ENCODE measurements around the gene FAM200A.

DNA sequence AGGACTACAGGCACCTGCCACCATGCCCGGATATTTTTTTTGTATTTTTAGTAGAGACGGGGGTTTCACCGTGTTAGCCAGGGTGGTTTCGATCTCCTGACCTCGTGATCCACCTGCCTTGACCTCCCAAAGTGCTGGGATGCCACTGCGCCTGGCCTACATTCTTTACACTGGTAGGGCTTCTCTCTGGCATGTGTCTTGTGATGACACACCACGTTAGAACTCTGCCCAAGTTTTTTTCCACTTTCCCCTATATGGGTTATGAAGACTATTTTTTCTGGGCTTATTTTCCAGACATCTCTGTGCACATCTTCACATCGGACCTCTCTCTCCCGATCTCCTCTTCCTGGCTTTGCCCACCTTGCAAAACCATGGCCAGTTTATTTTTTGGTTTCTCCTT, 10.7 kb downstream of the FAM200A start:
- TF ChIP-seq ARHGAP35 (CRISPR knock-in tag; IDR thresholded peaks at IDR 0.05; ENCODE audit: borderline replicate concordance), result no peak
- TF ChIP-seq KDM5A (IDR thresholded peaks at IDR 0.05; ENCODE audit: borderline replicate concordance, low read length), result no peak
- no peak for TF ChIP-seq MED13 (CRISPR knock-in tag; IDR thresholded peaks at IDR 0.05)
- TF ChIP-seq HCFC1 (IDR thresholded peaks at IDR 0.05; ENCODE audit: low read depth, low read length), result no peak
- no peak for TF ChIP-seq PRPF4 (IDR thresholded peaks at IDR 0.05; ENCODE audit: low read depth, low read length, poor library complexity, severe bottlenecking)
- TF ChIP-seq, protein P1, sequence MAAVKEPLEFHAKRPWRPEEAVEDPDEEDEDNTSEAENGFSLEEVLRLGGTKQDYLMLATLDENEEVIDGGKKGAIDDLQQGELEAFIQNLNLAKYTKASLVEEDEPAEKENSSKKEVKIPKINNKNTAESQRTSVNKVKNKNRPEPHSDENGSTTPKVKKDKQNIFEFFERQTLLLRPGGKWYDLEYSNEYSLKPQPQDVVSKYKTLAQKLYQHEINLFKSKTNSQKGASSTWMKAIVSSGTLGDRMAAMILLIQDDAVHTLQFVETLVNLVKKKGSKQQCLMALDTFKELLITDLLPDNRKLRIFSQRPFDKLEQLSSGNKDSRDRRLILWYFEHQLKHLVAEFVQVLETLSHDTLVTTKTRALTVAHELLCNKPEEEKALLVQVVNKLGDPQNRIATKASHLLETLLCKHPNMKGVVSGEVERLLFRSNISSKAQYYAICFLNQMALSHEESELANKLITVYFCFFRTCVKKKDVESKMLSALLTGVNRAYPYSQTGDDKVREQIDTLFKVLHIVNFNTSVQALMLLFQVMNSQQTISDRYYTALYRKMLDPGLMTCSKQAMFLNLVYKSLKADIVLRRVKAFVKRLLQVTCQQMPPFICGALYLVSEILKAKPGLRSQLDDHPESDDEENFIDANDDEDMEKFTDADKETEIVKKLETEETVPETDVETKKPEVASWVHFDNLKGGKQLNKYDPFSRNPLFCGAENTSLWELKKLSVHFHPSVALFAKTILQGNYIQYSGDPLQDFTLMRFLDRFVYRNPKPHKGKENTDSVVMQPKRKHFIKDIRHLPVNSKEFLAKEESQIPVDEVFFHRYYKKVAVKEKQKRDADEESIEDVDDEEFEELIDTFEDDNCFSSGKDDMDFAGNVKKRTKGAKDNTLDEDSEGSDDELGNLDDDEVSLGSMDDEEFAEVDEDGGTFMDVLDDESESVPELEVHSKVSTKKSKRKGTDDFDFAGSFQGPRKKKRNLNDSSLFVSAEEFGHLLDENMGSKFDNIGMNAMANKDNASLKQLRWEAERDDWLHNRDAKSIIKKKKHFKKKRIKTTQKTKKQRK (IDR thresholded peaks at IDR 0.05; ENCODE audit: low read length), result no peak
- no peak for TF ChIP-seq ZNF446 (CRISPR knock-in tag; IDR thresholded peaks at IDR 0.05)
- TF ChIP-seq EZH2 (conservative IDR thresholded peaks at IDR 0.05; ENCODE audit: low read depth, low read length), result no peak
- no peak for TF ChIP-seq REST (IDR thresholded peaks at IDR 0.05; ENCODE audit: borderline replicate concordance in 1 of 2, low read depth in 1 of 2, low read length in 2 of 2)
- no peak for TF ChIP-seq SMAD3 (CRISPR knock-in tag; IDR thresholded peaks at IDR 0.05)
- no peak for TF ChIP-seq CBFB (CRISPR knock-in tag; IDR thresholded peaks at IDR 0.05)

Measured in HepG2 (cell line).